ENCODE data around the gene RBBP5.

GRCh38 chr1:205061227-205061626 lies 60.6 kb downstream of the RBBP5 start:
- no peak for TF ChIP-seq PPARA (CRISPR knock-in tag; IDR thresholded peaks at IDR 0.05; ENCODE audit: borderline replicate concordance)
- TF ChIP-seq GLIS3 (CRISPR knock-in tag; IDR thresholded peaks at IDR 0.05) = no peak
- TF ChIP-seq ARNTL (CRISPR knock-in tag; IDR thresholded peaks at IDR 0.05; ENCODE audit: borderline replicate concordance, low read depth) = no peak

Measured in SK-N-SH treated with all-trans-retinoic acid at 6 μM for 48 hours (cell line).